Regular cardiac myocyte (primary cell): Measurements from ENCODE around the gene ACTL6B. TPM values are rescaled to one million over a fixed set of nuclear protein-coding genes. Genes with fewer than 3 reads are reported as not detected.

ENCODE experiments used
- total RNA-seq: library from RNA; depleted of rRNA; stranded (reverse); fragments of >200 nt; gene quantifications from 2 replicates; pipeline ENCODE4 v1.2.3, GENCODE V29; 2014

Gene ACTL6B
- not detected in 2 replicates for total RNA-seq

GRCh38 chr7:100655908-100656674 is at the start of gene ACTL6B:
TSS of gene ACTL6B (minus strand) at chr7:100656448. CDS start at chr7:100656354, 94 bp downstream.

GRCh38 chr7:100694098-100694745 is 38.0 kb upstream of the ACTL6B start, which contains the start of gene GIGYF1:
TSS of gene GIGYF1 (minus strand) at chr7:100694250. CDS start at chr7:100688238, 6,012 bp downstream.

GRCh38 chr7:100673302-100673941 is 17.2 kb upstream of the ACTL6B start, which contains the start of gene GNB2:
TSS of gene GNB2 (plus strand) at chr7:100673740. CDS start at chr7:100676266, 2,526 bp downstream.

GRCh38 chr7:100641463-100641859 is 14.8 kb downstream of the ACTL6B start, which contains the start of gene TFR2:
TSS of gene TFR2 (minus strand) at chr7:100641552. CDS start at chr7:100641509, 43 bp downstream.

GRCh38 chr7:100611983-100612729 is 44.1 kb downstream of the ACTL6B start, which contains the start of gene MOSPD3:
TSS of gene MOSPD3 (plus strand) at chr7:100612540. CDS start at chr7:100612792, 252 bp downstream.

Other genes with a start within 250 kb of the ACTL6B start
- gene ZCWPW1, start 227.7 kb downstream of the ACTL6B start, total RNA-seq, result 1.7 and 1.9 TPM in 2 replicates
- gene MEPCE, start 226.6 kb downstream of the ACTL6B start, total RNA-seq, result 16.3 and 26.6 TPM in 2 replicates
- 19.2 and 30.3 TPM in 2 replicates for gene PPP1R35, start 220.0 kb downstream of the ACTL6B start, total RNA-seq
- 0.19 and 1.7 TPM in 2 replicates for gene SPACDR, start 192.2 kb downstream of the ACTL6B start, total RNA-seq
- 13.2 and 17.1 TPM in 2 replicates for gene TSC22D4, start 177.2 kb downstream of the ACTL6B start, total RNA-seq
- 0.19 and 0.85 TPM in 2 replicates for gene NYAP1, start 172.5 kb downstream of the ACTL6B start, total RNA-seq
- 3.7 and 9.2 TPM in 2 replicates for gene AGFG2, start 117.2 kb downstream of the ACTL6B start, total RNA-seq
- gene SAP25, start 82.5 kb downstream of the ACTL6B start, total RNA-seq, result not detected in 2 replicates
- gene LRCH4, start 70.3 kb downstream of the ACTL6B start, total RNA-seq, result 12.7 TPM in 2 replicates
- gene FBXO24, start 70.1 kb downstream of the ACTL6B start, total RNA-seq, result 0.28 and 0.77 TPM in 2 replicates
- gene PCOLCE, start 54.1 kb downstream of the ACTL6B start, total RNA-seq, result 24.2 and 39.5 TPM in 2 replicates
- gene MOSPD3, start 43.9 kb downstream of the ACTL6B start, total RNA-seq, result 2.5 and 6.8 TPM in 2 replicates
- gene TFR2, start 14.9 kb downstream of the ACTL6B start, total RNA-seq, result 0.77 and 2.3 TPM in 2 replicates
- gene GNB2, start 17.3 kb upstream of the ACTL6B start, total RNA-seq, result 57.5 and 169 TPM in 2 replicates
- gene GIGYF1, start 37.8 kb upstream of the ACTL6B start, total RNA-seq, result 9.8 and 13.2 TPM in 2 replicates
- gene POP7, start 49.7 kb upstream of the ACTL6B start, total RNA-seq, result 29.3 and 60.6 TPM in 2 replicates
- not detected in 2 replicates for gene EPO, start 64.0 kb upstream of the ACTL6B start, total RNA-seq
- gene ZAN, start 77.1 kb upstream of the ACTL6B start, total RNA-seq, result not detected in 2 replicates
- gene EPHB4, start 171.1 kb upstream of the ACTL6B start, total RNA-seq, result 40.9 and 47.7 TPM in 2 replicates
- 13.0 and 15.7 TPM in 2 replicates for gene SLC12A9, start 196.3 kb upstream of the ACTL6B start, total RNA-seq
- gene TRIP6, start 210.9 kb upstream of the ACTL6B start, total RNA-seq, result 43.1 and 70.4 TPM in 2 replicates
- 24.5 and 61.7 TPM in 2 replicates for gene SRRT, start 218.7 kb upstream of the ACTL6B start, total RNA-seq
- gene UFSP1, start 233.3 kb upstream of the ACTL6B start, total RNA-seq, result 6.1 and 6.8 TPM in 2 replicates
- gene ACHE, start 239.4 kb upstream of the ACTL6B start, total RNA-seq, result under 0.01 and 0.28 TPM in 2 replicates